Head of caudate nucleus (tissue), 42 donors: Measurements from ENCODE around the gene DSP.
A peak's percentile ranks its signal among the peaks of the same experiment; 100 is the strongest.

Experiments
- DNase-seq, 42 donors: peaks; one replicate each; pipeline versions ENCODE4 v3.0.0 to v3.0.0-alpha.2; 2020 to 2021; ENCODE audit warnings: mixed read lengths in 7 of 42
- intact Hi-C: fragments of 100-400 bp; cut with DNase I; formaldehyde crosslinking; loops from one replicate; pipeline ENCODE4 v1.15.0; 2022

The DSP gene, protein sequence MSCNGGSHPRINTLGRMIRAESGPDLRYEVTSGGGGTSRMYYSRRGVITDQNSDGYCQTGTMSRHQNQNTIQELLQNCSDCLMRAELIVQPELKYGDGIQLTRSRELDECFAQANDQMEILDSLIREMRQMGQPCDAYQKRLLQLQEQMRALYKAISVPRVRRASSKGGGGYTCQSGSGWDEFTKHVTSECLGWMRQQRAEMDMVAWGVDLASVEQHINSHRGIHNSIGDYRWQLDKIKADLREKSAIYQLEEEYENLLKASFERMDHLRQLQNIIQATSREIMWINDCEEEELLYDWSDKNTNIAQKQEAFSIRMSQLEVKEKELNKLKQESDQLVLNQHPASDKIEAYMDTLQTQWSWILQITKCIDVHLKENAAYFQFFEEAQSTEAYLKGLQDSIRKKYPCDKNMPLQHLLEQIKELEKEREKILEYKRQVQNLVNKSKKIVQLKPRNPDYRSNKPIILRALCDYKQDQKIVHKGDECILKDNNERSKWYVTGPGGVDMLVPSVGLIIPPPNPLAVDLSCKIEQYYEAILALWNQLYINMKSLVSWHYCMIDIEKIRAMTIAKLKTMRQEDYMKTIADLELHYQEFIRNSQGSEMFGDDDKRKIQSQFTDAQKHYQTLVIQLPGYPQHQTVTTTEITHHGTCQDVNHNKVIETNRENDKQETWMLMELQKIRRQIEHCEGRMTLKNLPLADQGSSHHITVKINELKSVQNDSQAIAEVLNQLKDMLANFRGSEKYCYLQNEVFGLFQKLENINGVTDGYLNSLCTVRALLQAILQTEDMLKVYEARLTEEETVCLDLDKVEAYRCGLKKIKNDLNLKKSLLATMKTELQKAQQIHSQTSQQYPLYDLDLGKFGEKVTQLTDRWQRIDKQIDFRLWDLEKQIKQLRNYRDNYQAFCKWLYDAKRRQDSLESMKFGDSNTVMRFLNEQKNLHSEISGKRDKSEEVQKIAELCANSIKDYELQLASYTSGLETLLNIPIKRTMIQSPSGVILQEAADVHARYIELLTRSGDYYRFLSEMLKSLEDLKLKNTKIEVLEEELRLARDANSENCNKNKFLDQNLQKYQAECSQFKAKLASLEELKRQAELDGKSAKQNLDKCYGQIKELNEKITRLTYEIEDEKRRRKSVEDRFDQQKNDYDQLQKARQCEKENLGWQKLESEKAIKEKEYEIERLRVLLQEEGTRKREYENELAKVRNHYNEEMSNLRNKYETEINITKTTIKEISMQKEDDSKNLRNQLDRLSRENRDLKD (N-terminal part only)

DNA sequence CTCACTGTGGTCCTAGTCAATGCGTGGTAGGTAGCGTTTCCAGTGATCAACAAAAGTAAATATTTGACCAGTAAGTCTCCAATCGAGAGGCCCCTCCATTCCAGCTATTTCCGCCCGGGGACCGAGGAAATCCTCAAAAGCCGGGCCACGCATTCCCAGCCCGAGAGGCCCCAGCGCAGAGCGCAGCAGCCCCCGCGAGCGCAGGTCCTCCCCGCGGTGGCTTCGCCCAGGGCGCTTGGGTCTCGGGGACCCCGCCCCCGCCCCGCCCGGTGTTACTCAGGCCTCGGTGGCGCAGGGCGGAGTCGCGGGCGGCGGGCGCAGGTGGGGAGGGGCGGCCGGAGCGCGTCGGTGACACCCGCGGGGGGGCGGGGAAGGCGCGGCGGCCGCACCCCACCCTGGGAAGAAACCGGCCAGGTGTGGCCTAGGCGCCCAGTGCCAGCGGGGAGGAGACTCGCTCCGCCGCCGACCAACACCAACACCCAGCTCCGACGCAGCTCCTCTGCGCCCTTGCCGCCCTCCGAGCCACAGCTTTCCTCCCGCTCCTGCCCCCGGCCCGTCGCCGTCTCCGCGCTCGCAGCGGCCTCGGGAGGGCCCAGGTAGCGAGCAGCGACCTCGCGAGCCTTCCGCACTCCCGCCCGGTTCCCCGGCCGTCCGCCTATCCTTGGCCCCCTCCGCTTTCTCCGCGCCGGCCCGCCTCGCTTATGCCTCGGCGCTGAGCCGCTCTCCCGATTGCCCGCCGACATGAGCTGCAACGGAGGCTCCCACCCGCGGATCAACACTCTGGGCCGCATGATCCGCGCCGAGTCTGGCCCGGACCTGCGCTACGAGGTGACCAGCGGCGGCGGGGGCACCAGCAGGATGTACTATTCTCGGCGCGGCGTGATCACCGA lies at the start of gene DSP:
TSS of gene DSP (plus strand) at position 497 of the 890 bp plus-strand sequence. CDS start at position 742, 245 bp downstream.
- intact Hi-C loops, result no loop called here
- no peak for DNase-seq

DNA sequence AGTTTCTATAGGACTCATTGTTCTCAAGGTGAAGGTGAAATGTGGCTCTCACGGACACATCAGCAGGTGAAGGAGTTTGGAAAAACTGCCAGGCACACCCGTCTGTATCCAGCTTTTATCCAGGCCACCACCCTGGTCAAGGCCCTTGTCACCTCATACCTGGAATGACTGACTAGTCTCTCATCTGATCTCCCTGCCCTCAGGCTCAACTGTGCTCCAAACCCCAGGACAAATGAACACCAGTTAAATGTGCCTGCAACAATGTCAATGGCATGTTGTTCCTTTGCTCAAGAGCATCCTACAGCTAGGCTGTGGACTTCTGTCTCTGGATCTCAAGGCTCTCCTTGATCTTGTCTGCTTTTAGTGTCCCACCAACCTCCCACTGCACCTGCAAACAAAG lies 47.6 kb upstream of the DSP start:
- no peak for DNase-seq
- intact Hi-C loops, result no loop called here

DNA sequence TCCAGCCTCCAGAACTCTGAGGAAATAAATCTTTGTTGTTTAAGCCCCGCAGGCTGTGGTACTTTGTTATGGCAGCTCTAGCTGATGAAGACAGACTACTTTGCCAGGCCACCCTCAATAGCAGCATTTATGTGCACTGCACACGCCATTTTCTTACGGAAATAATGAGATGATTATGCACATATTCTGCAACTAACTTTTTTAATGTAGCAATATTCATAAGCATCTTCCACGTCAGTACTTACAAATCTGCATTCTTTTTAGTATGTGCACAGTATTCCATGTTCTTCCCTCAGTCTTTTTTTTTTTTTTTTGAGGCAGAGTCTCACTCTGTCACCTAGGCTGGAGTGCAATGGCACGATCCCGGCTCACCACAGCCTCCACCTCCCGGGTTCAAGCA lies 46.8 kb upstream of the DSP start:
- intact Hi-C loops, result no loop called here
- DNase-seq, result no peak

DNA sequence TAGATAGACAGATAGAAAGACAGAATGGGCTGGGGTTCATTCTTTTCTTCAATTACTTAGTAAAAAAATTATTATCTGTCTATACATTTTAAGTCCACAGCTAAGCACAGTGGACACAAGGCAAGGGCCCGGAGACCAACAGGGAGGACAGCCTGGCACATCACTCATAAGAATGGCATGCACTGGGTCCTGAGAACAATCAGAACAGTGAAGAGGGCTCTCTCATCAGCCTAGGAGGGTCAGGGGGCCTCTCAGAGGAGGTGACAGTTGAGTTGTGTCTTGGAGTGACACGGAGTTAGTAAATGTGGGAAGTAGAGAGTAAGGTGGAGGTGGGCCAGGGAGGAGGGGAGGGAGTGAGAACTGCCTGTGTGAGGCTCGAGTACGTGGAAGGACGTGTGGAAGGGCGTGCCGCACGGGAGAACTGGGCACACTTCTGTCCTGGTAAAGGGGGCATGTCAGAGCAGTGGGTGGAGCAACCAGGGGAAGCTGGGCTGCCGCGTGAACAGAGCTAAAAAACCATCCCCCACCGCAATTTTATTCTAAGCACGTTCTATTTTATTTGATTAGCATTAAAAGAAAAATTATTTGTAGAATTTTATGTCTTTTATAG lies 45.1 kb upstream of the DSP start:
- intact Hi-C loops, result no loop called here
- DNase-seq, result no peak

DNA sequence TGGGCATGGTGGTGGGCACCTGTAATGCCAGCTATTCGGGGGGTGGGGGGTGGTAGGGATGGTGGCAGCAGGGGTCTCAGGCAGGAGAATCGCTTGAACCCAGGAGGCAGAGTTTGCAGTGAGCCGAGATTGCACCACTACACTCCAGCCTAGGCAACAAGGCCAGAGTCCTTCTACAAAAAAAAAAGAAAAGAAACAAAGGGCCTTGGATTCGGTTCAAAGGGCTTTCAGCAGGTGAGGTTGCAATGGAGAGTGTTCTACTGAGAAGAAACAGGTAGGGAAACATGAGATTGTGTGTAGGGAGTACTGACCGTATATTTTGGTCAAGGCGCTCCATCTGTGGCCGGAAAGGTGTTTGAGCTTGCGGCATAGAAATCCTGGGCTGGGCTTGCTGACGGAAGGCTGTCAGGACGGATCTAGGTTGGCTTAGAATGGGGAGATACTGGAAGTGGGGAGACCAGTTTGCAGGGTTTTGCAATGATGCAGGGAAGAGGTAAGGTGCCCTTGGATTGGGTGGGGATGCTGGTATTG lies 40.7 kb upstream of the DSP start:
- no peak for DNase-seq
- intact Hi-C loops, result no loop called here

DNA sequence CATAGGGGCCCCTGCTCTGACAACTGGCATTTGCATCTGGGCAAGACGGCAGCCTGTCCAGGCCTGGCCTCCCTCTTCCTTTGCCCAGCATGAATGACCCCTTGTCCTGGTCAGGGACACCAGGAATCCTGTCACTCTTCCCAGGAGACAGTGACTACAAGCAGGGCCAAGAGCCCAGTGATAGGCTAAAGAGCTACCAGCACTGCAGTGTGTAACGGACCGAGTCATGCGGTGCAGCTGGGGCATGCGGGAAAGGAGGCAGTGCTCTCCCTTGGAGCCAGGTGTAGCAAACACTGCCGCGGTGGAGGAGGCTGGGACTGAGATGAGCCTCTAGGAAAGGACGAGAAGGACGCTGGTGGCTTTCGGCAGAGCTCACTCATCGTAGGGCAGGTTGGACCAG lies 38.7 kb upstream of the DSP start:
- DNase-seq, result peak in 2 of 42 donors; percentile 2 to 21
- intact Hi-C loops, result no loop called here

DNA sequence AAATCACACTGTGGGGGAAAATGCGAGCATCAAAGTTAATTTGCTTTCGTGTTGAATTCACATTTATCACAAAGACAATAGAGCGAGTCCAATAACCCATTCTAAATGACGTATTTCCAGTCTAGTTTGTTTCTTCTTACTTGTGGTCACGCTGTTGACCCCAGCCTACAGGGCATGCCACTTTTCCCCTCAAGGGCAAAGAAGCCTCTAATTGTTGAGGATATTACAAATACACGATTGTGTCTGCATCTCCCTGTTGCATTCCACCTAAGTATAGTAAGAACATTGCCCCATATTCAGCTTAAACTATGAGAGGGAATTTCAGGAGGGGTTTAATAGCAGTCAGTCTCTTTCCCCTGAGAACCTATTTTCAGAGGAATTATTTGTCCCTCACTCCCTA lies 37.4 kb upstream of the DSP start:
- intact Hi-C loops, result no loop called here
- DNase-seq, result no peak

DNA sequence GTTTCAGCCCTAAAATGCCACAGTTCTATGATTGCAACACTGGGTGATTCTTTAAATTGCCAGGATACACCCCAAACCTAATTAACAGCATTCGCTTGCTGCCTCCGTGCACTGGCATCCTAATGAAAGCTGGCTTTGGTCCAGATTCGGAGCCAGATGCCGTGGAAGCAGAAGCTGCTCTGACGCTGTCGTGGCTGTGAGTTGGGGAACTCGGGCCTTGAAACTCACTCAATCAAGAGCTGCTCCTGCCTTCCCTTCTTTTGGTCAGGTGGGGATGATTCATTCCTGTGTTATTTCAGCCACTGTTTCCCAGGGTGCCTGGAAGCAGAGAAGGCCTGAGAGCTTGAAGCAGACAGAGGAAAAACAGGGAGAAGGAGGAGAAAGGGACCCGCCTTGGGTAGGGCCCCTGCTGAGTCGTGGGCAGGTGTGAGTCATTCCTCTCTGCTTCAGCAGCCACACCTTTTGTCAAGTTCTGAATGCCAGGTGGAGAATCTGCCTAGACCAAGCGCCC lies 36.2 kb upstream of the DSP start:
- peak; percentile 31 to 94 (median 70) for DNase-seq
- intact Hi-C loops, result no loop called here

DNA sequence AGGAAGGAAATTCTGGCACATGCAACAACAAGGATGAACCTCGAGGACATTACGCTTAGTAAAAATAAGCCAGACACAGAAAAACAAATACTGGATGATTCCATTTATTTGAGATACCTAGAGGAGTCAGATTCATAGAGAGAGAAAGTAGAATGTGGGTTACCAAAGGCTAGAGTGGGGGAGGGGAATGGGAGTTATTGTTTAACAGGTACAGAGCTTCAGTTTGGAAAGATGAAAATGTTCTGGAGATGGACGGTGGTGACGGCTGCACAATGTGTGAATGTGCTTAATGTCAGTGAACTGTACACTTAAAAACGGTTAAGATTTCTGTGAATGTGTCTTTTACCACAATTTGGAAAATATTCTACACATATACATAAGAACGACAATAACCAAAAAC lies 33.9 kb upstream of the DSP start:
- no peak for DNase-seq
- intact Hi-C loops, result no loop called here

DNA sequence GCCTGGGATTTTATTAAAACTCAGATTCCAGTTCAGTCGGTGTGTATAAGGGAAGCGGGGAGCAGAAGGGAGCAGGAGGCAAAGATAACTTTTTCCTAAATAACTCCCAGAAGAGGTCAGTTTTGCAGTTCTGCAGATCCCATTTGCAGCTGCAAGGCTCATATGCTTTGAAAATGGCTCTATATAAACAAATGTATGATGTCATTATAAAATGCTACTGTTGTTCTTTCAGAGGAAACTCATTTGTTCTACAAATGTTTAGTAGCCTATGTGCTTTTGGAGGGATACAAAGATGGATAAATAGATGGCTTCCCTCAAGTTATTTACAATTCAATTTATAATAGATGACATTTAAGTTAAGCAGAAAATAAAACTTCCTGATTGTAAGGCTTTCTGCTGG lies 29.2 kb upstream of the DSP start:
- no peak for DNase-seq
- intact Hi-C loops, result no loop called here

DNA sequence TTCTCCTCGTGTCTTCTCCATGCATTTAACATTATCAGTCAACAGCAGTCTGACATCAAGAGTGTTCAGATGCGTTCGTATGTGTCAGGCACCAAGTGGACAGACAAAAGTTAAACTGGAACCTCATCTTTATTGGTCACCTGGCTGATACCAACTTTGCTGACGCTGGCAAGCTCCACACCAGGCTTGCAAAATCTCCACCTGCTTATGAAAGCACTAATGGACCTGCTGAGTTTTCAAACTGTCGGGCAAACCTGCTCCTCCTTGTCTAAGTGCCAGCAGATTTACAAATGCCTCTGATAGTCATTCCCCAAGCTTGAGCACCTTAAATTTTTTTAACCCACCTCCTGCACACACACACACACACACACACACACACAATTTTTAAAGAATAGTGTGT lies 27.9 kb upstream of the DSP start:
- DNase-seq, result no peak

DNA sequence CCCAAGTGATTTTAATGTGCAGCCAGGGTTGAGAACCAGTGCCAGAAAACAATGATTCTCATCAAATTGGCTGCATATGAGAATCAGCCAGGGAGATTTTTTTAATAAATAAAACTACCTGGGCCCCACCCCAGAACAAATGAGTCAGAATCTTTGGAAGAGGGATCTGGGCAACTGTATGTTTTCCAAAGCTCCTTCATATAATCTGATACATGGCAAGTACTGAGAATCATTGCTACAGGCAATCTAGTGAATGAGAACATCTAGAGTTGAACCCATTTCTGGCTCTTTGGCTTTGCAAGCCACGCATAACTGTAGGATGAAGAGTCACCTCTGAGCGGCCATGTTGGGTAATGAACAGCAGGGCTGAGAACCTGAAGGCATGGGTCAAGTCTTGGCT lies 26.1 kb upstream of the DSP start:
- intact Hi-C loops, result no loop called here
- no peak for DNase-seq

More for the DNA sequence above, 27.9 kb upstream of the DSP start:
- intact Hi-C loops, result no loop called here

DNA sequence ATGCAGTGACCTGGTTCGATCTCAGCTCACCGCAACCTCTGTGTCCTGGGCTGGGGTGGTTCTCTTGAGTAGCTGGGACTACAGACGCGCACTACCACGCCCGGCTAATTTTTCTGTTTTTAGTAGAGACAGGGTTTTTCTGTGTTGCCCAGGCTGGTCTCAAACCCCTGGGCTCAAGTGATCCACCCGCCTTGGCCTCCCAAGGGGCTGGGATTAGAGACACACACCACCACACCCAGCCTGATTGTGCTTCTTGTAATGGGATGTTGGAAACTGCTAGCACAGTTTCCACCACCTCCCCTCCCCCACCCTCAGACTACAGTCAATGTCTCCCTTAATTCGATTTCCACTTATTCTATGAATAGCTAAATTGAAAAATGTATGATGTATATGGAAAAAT lies 22.6 kb upstream of the DSP start:
- no peak for DNase-seq
- intact Hi-C loops, result no loop called here

DNA sequence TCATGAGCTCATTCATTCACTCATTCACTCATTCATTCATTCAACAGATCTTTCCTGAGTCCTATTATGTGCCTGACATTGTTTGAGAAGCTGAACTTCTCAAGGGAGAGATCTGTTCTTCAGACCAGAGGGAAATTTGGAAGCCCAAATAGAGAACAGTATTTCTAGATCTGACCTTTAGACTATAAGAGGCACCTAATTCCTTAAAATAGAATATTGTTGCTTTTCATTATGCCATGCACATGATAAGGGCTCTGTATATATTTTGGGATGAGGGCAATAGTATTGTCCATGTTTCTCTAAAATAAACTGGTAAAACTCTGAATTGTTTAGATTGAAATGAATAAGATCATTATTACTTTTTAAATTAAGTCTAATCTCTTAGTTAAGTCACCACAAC lies 18.6 kb upstream of the DSP start:
- no peak for DNase-seq
- intact Hi-C loops, result no loop called here

DNA sequence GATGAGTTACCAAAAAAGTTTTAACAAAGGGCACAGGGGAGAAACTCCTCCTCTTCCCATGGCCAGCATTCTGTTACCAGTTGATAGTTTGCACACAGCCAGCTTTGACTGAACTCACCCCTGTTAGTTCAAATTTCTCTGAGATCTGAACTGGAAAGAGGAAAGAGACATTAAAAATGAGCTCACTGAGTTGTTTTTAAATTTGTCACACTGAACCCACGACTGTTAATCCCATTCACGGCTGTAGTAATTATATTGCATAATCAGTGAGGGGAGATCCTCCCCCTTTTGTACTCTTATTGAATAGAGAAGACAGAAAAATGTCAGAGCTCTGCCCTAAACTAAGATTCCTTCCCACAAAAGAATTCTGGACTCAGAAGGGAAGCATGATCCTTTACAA lies 17.5 kb upstream of the DSP start:
- intact Hi-C loops, result no loop called here
- DNase-seq, result no peak

DNA sequence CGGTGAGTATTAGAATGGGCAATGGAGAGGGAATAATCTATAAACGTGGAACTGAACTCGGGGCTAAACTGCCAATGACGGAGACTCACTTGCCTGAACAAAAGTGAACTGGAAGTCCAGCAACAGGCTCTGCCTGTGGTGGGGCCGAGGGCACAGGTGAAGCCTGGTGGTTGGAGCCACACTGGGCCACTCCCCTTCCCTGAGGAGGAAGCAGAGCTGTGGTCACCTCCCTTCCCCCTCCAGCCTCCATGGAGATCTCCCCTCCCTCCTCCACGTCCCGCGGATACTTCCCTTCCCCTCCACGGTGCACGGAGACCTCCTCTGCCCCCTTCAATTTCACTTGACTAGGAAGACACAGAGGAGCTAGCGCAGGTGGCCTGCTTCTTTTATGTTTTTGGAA lies 14.7 kb upstream of the DSP start:
- intact Hi-C loops, result no loop called here
- no peak for DNase-seq

DNA sequence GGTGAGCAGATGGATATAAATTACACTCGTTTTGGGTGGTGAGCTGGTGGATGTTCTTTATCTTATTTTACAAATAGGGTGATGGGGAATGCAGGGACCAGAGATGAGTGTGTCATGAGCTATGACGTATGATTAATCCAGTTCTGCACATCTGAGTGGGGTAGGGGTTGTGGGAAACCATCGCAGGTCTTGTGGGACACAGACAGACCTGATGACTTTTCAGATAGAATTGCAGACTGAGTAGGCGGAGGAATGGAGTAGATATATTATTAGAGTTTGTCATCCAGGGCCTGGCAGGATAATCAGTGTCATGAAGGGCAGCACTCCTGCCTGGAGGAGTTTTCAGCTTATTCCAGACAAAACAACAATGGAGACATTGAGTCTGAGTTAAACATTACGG lies 12.9 kb upstream of the DSP start:
- DNase-seq, result no peak
- intact Hi-C loops, result no loop called here

DNA sequence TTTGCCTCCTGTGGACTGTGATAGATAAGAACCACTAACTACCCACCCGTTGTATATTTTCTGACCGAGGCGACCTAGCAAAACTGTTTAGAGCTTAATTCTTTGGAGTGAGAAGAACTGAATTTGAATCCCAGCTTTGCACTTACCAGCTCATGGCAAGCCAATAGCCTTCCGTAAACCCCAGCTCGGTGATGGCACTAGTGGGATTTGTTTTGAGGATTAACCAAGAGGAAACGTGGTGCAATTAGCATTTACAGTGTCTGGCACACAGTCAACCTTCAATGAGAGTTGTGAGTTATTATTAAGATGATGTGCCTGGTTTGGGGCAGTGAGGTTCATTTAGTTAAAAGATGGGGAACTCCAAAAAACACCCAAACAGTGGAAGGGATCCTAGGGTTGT lies 12.3 kb upstream of the DSP start:
- intact Hi-C loops, result no loop called here
- no peak for DNase-seq
